Measurements from ENCODE around the gene CTNNA2.
"Not testable (repeated sequence)": the region's sequence is repeated elsewhere in the genome, so short reads cannot be mapped to it uniquely, and the experiment has no call there.

CTNNA2 gene

GRCh38 chr2:80028051-80028450 lies 515.2 kb downstream of the CTNNA2 start:
- DNase-seq (ENCODE audit: low read depth, low spot score), result no peak

- DNase-seq (ENCODE audit: low read depth, low spot score), result no peak
These were observed 515.7 kb downstream of the CTNNA2 start for GRCh38 chr2:80028584-80028983.

- no peak for DNase-seq (ENCODE audit: low read depth, low spot score)
These were observed 517.3 kb downstream of the CTNNA2 start for GRCh38 chr2:80030135-80030534.

- not testable (repeated sequence) for DNase-seq (ENCODE audit: low read depth, low spot score)
These were observed 519.8 kb downstream of the CTNNA2 start for GRCh38 chr2:80032684-80033083.

GRCh38 chr2:80035749-80036285 lies 523.0 kb downstream of the CTNNA2 start:
- no peak for DNase-seq (ENCODE audit: low read depth, low spot score)

- no peak for DNase-seq (ENCODE audit: low read depth, low spot score)
These were observed 524.5 kb downstream of the CTNNA2 start for GRCh38 chr2:80037310-80037709.

GRCh38 chr2:80040226-80040625 lies 527.4 kb downstream of the CTNNA2 start:
- DNase-seq (ENCODE audit: low read depth, low spot score), result no peak

GRCh38 chr2:80042635-80043034 lies 529.8 kb downstream of the CTNNA2 start:
- DNase-seq (ENCODE audit: low read depth, low spot score), result no peak

- DNase-seq (ENCODE audit: low read depth, low spot score), result no peak
These were observed 535.4 kb downstream of the CTNNA2 start for GRCh38 chr2:80048296-80048695.

GRCh38 chr2:80050246-80050645 lies 537.4 kb downstream of the CTNNA2 start:
- DNase-seq (ENCODE audit: low read depth, low spot score), result no peak

GRCh38 chr2:80053522-80054345 lies 540.9 kb downstream of the CTNNA2 start:
- DNase-seq (ENCODE audit: low read depth, low spot score), result no peak

- DNase-seq (ENCODE audit: low read depth, low spot score), result no peak
These were observed 541.5 kb downstream of the CTNNA2 start for GRCh38 chr2:80054346-80054675.

GRCh38 chr2:80057956-80058355 lies 545.1 kb downstream of the CTNNA2 start:
- DNase-seq (ENCODE audit: low read depth, low spot score), result no peak

- no peak for DNase-seq (ENCODE audit: low read depth, low spot score)
These were observed 545.7 kb downstream of the CTNNA2 start for GRCh38 chr2:80058562-80058961.

GRCh38 chr2:80059447-80059846 lies 546.6 kb downstream of the CTNNA2 start:
- no peak for DNase-seq (ENCODE audit: low read depth, low spot score)

GRCh38 chr2:80061881-80062280 lies 549.0 kb downstream of the CTNNA2 start:
- DNase-seq (ENCODE audit: low read depth, low spot score), result no peak

GRCh38 chr2:80062298-80062697 lies 549.4 kb downstream of the CTNNA2 start:
- DNase-seq (ENCODE audit: low read depth, low spot score), result no peak

- no peak for DNase-seq (ENCODE audit: low read depth, low spot score)
These were observed 555.3 kb downstream of the CTNNA2 start for GRCh38 chr2:80068038-80068731.

GRCh38 chr2:80070587-80070986 lies 557.7 kb downstream of the CTNNA2 start:
- DNase-seq (ENCODE audit: low read depth, low spot score), result no peak

GRCh38 chr2:80071941-80072340 lies 559.1 kb downstream of the CTNNA2 start:
- no peak for DNase-seq (ENCODE audit: low read depth, low spot score)

- no peak for DNase-seq (ENCODE audit: low read depth, low spot score)
These were observed 560.3 kb downstream of the CTNNA2 start for GRCh38 chr2:80073134-80073561.

GRCh38 chr2:80074321-80075070 lies 561.6 kb downstream of the CTNNA2 start:
- no peak for DNase-seq (ENCODE audit: low read depth, low spot score)

Measured in activated naive CD8-positive, alpha-beta T cell treated with anti-CD3 and anti-CD28 coated beads, Interleukin-2, amount 50 U/mL, for 16 hours (primary cell).